Osteoblast (primary cell): ENCODE data around the gene GPR158. TPM values are rescaled to one million over a fixed set of nuclear protein-coding genes. Genes with fewer than 3 reads are reported as not detected.

Experiments used
- DNase-seq: peaks from one replicate; pipeline ENCODE4 v3.0.0; 2011; ENCODE audit warnings: low spot score, mixed read lengths; ENCODE audit not compliant: insufficient read length; ENCODE audit errors: missing footprints
- H2AFZ ChIP-seq: 2 replicates; pipeline ENCODE4 v1.6.0; 2011; ENCODE audit warnings: mild to moderate bottlenecking, low read length
- H3K27ac ChIP-seq: 2 replicates; pipeline ENCODE4 v1.5.1; 2011; ENCODE audit warnings: mild to moderate bottlenecking, low read depth, low read length, moderate library complexity
- H3K27me3 ChIP-seq: 2 replicates; pipeline ENCODE4 v1.6.0; 2012; ENCODE audit warnings: mild to moderate bottlenecking, control low read depth, inconsistent platforms, low read length, moderate library complexity; ENCODE audit not compliant: insufficient read depth
- H3K36me3 ChIP-seq: 2 replicates; pipeline ENCODE4 v1.5.1; 2011; ENCODE audit warnings: mild to moderate bottlenecking, low read length, control low read depth, moderate library complexity; ENCODE audit not compliant: insufficient read depth
- H3K4me1 ChIP-seq: 2 replicates; pipeline ENCODE4 v1.5.1; 2011; ENCODE audit warnings: mild to moderate bottlenecking, low read length, control low read depth, moderate library complexity; ENCODE audit not compliant: insufficient read depth
- H3K4me2 ChIP-seq: 2 replicates; pipeline ENCODE4 v1.6.0; 2011; ENCODE audit warnings: mild to moderate bottlenecking, low read length; ENCODE audit not compliant: insufficient read depth
- H3K4me3 ChIP-seq: fragments of 200-600 bp; sonication (generic); 3 replicates; pipeline ENCODE4 v1.5.1; 2012; ENCODE audit warnings: mild to moderate bottlenecking, low read length, inconsistent platforms; ENCODE audit not compliant: insufficient read depth
- H3K79me2 ChIP-seq: 2 replicates; pipeline ENCODE4 v1.6.0; 2012; ENCODE audit warnings: mild to moderate bottlenecking, low read length, control low read depth, inconsistent platforms; ENCODE audit not compliant: insufficient read depth
- H3K9me3 ChIP-seq: 2 replicates; pipeline ENCODE4 v1.5.1; 2011; ENCODE audit warnings: low read depth, low read length, control low read depth
- H4K20me1 ChIP-seq: 2 replicates; pipeline ENCODE4 v1.6.0; 2012; ENCODE audit warnings: mild to moderate bottlenecking, low read length, control low read depth; ENCODE audit not compliant: insufficient read depth
- total RNA-seq: library from RNA; depleted of rRNA; stranded (reverse); fragments of >200 nt; gene quantifications from 2 replicates; pipeline ENCODE4 v1.2.3, GENCODE V29; 2012
- TF ChIP-seq, protein P1 (sequence below): IDR thresholded peaks from 2 replicates; pipeline ENCODE4 v1.5.1; 2011; ENCODE audit warnings: mild to moderate bottlenecking, low read depth, low read length, moderate library complexity; ENCODE audit errors: extremely low read depth

The GPR158 gene
- total RNA-seq, 1 donor: under 0.01 TPM

DNA sequence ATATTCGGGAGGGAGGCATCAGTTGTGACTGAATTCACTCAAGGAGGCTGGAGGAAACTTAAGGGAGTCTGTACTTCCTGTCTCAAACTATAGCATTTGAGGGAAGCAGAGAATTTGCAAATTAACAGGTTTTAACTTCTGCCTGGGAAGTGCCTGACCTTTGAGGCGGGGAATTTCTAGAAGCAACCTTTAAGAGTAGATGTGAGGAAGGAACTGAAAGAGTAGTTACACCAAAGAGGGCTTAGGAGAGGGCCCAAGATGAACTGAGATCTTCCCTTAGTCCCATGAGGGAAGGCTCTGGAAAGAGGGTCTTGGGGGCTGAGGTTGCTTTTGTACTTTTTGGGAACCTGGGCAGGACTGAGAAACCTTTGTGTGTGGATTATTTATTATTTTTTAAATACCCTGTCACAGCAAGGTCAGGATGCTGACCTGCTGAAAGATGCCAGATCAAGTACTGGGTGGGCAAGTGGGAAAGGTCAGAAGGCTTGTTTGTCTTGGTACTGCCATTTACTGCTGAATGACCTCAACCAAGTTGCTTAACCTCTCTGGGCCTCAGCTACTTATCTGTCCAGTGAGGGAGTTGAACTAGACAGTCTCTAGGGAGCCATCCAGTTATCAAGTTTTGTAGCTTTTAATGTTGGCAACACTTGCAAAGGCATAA is 2.4 kb downstream of the GPR158 start:
- Histone ChIP-seq H3K27ac (no peak overlapping the region), H3K36me3 (no peaks in the 10 kb centered on the region), H3K9me3 (no peaks in the 10 kb centered on the region), H3K27me3 (peaks cover 38% of the 10 kb centered on the region), H3K4me2 (no peak overlapping the region), H3K4me3 (no peak overlapping the region), H2AFZ (no peak overlapping the region), H3K79me2 (no peaks in the 10 kb centered on the region), H4K20me1 (no peaks in the 10 kb centered on the region), H3K4me1 (peaks cover 3% of the 10 kb centered on the region)
- TF ChIP-seq, protein P1, sequence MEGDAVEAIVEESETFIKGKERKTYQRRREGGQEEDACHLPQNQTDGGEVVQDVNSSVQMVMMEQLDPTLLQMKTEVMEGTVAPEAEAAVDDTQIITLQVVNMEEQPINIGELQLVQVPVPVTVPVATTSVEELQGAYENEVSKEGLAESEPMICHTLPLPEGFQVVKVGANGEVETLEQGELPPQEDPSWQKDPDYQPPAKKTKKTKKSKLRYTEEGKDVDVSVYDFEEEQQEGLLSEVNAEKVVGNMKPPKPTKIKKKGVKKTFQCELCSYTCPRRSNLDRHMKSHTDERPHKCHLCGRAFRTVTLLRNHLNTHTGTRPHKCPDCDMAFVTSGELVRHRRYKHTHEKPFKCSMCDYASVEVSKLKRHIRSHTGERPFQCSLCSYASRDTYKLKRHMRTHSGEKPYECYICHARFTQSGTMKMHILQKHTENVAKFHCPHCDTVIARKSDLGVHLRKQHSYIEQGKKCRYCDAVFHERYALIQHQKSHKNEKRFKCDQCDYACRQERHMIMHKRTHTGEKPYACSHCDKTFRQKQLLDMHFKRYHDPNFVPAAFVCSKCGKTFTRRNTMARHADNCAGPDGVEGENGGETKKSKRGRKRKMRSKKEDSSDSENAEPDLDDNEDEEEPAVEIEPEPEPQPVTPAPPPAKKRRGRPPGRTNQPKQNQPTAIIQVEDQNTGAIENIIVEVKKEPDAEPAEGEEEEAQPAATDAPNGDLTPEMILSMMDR: no peak
- no peak for DNase-seq

DNA sequence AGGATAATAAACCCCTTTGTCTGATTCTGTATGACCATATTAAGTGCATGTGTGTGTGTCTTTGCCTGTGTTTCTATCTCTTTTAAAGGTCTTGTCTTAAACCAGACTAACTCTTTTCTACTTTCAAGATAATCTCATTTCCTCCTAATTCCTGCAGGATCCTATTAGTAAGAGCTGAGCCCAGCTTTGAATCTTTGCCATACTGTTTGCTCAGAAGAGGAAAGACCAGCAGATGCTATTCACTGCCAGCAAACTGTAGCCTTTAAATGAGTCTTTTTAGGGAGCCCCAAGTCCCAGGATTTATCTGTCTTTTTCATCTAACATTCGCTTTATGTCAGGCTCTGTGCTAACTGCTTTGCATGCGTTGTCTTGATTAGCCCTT is 2.9 kb downstream of the GPR158 start:
- no peak overlapping the region for H3K4me3 ChIP-seq
- H3K27ac ChIP-seq: no peak overlapping the region
- no peak overlapping the region for H2AFZ ChIP-seq
- H3K79me2 ChIP-seq: no peaks in the 10 kb centered on the region
- H3K4me2 ChIP-seq: no peak overlapping the region
- no peaks in the 10 kb centered on the region for H4K20me1 ChIP-seq
- H3K9me3 ChIP-seq: no peaks in the 10 kb centered on the region
- TF ChIP-seq, protein P1: no peak
- H3K36me3 ChIP-seq: no peaks in the 10 kb centered on the region
- no peak for DNase-seq
- peaks cover 3% of the 10 kb centered on the region for H3K4me1 ChIP-seq
- peaks cover 38% of the 10 kb centered on the region for H3K27me3 ChIP-seq

DNA sequence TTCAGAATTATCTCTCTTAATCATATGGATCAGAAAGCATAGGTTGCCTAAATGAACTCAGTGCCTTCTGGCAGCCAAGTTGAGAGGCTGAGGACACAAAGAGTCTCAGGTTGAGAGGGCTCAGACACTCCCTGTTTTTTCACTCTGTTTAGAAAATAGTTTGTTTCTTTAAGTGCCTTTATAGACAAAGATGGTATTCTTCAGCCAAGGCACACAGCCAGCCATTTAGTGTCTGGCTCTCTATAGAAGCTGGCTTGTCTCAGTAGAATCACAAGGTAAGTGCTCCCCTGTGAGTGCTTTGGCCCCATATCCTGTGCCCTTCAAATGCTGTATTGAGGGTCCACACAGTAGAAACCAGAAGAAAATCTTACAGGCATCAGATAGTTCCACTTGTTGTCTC is 3.6 kb downstream of the GPR158 start:
- no peak for DNase-seq
- Histone ChIP-seq H3K4me2 (no peak overlapping the region), H3K27ac (no peak overlapping the region), H3K4me3 (no peak overlapping the region), H3K27me3 (peaks cover 38% of the 10 kb centered on the region), H4K20me1 (no peaks in the 10 kb centered on the region), H3K9me3 (no peaks in the 10 kb centered on the region), H2AFZ (no peak overlapping the region), H3K79me2 (no peaks in the 10 kb centered on the region), H3K36me3 (no peaks in the 10 kb centered on the region), H3K4me1 (peaks cover 3% of the 10 kb centered on the region)
- TF ChIP-seq, protein P1: no peak

DNA sequence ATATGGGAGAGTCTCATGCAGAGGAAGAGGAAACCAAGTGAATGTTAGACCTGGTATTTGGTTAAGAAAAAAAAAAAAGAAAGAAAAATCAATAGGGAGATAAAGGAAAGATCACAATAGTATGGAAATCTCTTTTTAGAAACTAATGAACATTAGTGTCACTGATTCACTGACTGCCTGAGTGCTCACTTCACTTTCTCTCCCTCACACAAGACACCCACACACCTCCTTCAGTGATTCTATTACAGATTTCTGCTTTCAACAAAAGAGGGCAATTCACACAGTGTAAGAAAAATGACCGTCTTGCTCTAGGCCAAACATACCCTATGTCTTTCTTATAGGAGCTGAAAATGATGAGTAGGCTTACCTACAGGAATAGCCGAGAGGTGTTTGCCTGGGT is 6.0 kb downstream of the GPR158 start:
- no peaks in the 10 kb centered on the region for H3K36me3 ChIP-seq
- H4K20me1 ChIP-seq: no peaks in the 10 kb centered on the region
- no peak for DNase-seq
- no peaks in the 10 kb centered on the region for H3K79me2 ChIP-seq
- no peak overlapping the region for H3K27ac ChIP-seq
- H3K9me3 ChIP-seq: no peaks in the 10 kb centered on the region
- no peaks in the 10 kb centered on the region for H3K4me1 ChIP-seq
- H3K27me3 ChIP-seq: peaks cover 25% of the 10 kb centered on the region
- no peak overlapping the region for H2AFZ ChIP-seq
- H3K4me3 ChIP-seq: no peak overlapping the region
- no peak overlapping the region for H3K4me2 ChIP-seq
- TF ChIP-seq, protein P1: no peak
